ENCODE data around the gene GPR108.

DNA sequence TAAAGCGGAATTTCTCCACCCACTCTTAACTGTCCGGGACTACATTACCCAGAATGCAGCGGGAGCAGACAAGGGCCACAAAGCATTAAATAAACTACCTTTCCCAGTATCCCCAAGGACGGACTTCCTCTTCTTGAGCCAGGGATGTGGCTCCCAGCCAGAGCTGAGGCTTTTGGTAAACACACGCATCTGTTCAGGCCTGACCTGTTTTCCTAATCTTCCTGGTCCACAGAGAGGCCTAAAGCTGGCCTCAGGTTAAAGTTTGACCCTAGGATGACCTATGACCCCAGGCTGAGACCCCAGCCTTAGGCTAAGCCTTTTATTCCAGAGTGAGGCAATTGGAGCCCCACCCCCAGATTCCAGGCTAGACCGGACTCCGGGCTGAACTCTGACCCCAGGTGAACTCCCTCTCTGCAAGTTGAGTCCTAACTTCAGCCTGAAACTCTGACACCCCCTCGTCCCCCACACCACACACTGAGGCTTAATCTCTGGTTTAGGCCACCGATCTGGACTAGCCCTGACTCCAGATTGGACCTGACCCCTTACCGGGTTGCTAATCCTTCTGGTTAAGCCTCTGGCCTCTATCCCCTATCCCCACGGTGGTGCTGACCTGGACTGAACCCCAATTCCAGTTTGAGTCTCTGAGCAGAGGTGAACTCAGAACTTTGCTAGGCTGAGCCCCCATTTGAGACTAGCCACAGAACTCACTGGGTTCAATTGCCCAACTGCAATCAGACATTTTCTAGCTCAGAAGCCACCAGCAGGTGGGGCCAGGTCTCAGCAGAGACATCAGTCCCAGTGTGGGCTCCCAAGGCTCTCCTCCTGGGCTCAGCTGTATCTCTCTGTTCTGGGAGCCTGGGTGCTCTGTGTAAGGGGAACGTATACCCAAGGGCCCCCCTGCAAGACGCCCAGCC, 750 bp upstream of the GPR108 start:
- TF ChIP-seq, protein P1, sequence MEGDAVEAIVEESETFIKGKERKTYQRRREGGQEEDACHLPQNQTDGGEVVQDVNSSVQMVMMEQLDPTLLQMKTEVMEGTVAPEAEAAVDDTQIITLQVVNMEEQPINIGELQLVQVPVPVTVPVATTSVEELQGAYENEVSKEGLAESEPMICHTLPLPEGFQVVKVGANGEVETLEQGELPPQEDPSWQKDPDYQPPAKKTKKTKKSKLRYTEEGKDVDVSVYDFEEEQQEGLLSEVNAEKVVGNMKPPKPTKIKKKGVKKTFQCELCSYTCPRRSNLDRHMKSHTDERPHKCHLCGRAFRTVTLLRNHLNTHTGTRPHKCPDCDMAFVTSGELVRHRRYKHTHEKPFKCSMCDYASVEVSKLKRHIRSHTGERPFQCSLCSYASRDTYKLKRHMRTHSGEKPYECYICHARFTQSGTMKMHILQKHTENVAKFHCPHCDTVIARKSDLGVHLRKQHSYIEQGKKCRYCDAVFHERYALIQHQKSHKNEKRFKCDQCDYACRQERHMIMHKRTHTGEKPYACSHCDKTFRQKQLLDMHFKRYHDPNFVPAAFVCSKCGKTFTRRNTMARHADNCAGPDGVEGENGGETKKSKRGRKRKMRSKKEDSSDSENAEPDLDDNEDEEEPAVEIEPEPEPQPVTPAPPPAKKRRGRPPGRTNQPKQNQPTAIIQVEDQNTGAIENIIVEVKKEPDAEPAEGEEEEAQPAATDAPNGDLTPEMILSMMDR (IDR thresholded peaks at IDR 0.05 in 4 of 5, conservative IDR thresholded peaks at IDR 0.05 in 1 of 5) = peak; percentile 66 to 87 (median 82)
- TF ChIP-seq POLR2A (IDR thresholded peaks at IDR 0.05) = peak in 1 of 2 donors; percentile 8

Data from gastrocnemius medialis (tissue), 4 donors.